B cell (primary cell): ENCODE measurements around the gene LRTM2. TPM values are rescaled to one million over a fixed set of nuclear protein-coding genes. Genes with fewer than 3 reads are reported as not detected.

Experiments used
- ATAC-seq: fragments of 200-7000 bp; cut with Tn5 transposase; one replicate; pipeline ENCODE4 v1.10.0; 2021; ENCODE audit warnings: low read depth, mild to moderate bottlenecking, moderate number of reproducible peaks, moderate library complexity
- CTCF ChIA-PET: fragments of 350-600 bp; sonication (Branson Sonifier 250); formaldehyde crosslinking; loops from one replicate; lab custom pipeline; 2021; ENCODE audit warnings: antibody characterized with exemption, inconsistent platforms; lab: Charles Lee
- POLR2A ChIA-PET: fragments of 350-600 bp; sonication (Branson Sonifier 250); formaldehyde crosslinking; loops from one replicate; lab custom pipeline; 2021; ENCODE audit warnings: antibody characterized with exemption; lab: Charles Lee
- DNase-seq: peaks from one replicate; pipeline ENCODE4 v3.0.0; 2013
- H2AFZ ChIP-seq: 2 replicates; pipeline ENCODE4 v1.6.1; 2012; ENCODE audit warnings: mild to moderate bottlenecking, low read depth, low read length; ENCODE audit not compliant: insufficient read depth, poor library complexity, severe bottlenecking
- H3K27ac ChIP-seq, 2 donors: 1 replicate in 1 of 2; 2 replicates in 1 of 2; pipeline ENCODE4 v1.5.1; 2012 to 2013; ENCODE audit warnings: low read length in 2 of 2, mild to moderate bottlenecking in 2 of 2, moderate library complexity in 1 of 2
- H3K27me3 ChIP-seq, 4 experiments: fragments of 200-600 bp in 1 of 4; sonication (generic) in 1 of 4; replicated peaks in 1 of 4; 1 replicate in 2 of 4; 2 replicates in 2 of 4; pipeline versions ENCODE4 v1.6.1 to v1.7.0; 2013 to 2016; ENCODE audit warnings: low read length in 3 of 4, mild to moderate bottlenecking in 2 of 4, mixed read lengths in 1 of 4, moderate library complexity in 1 of 4; ENCODE audit not compliant: insufficient read depth in 4 of 4, control insufficient read depth in 3 of 4; ENCODE audit errors: control extremely low read depth in 1 of 4
- H3K36me3 ChIP-seq, 2 experiments: replicated peaks in 1 of 2; 1 replicate in 1 of 2; 2 replicates in 1 of 2; pipeline versions ENCODE4 v1.6.1 to v1.7.1; 2013; ENCODE audit warnings: low read length in 1 of 2; ENCODE audit not compliant: insufficient read depth in 2 of 2, control insufficient read depth in 1 of 2; ENCODE audit errors: control extremely low read depth in 1 of 2, extremely low read depth in 1 of 2
- H3K4me1 ChIP-seq, 2 donors: fragments of 200-600 bp in 1 of 2; sonication (generic) in 1 of 2; 1 replicate in 1 of 2; 2 replicates in 1 of 2; pipeline versions ENCODE4 v1.5.1 to v1.6.1; 2013 to 2017; ENCODE audit warnings: low read length in 2 of 2; ENCODE audit not compliant: control insufficient read depth in 2 of 2, insufficient read depth in 2 of 2
- H3K4me2 ChIP-seq: replicated peaks from 2 replicates; pipeline ENCODE3; 2012; ENCODE audit warnings: mild to moderate bottlenecking, low read depth, low read length; ENCODE audit not compliant: poor library complexity, severe bottlenecking
- H3K4me3 ChIP-seq, 5 experiments: fragments of 200-600 bp in 1 of 5; sonication (generic) in 1 of 5; 1 replicate in 3 of 5; 2 replicates in 2 of 5; pipeline versions ENCODE4 v1.5.1 to v1.7.0; 2011 to 2016; ENCODE audit warnings: low read length in 4 of 5, mild to moderate bottlenecking in 4 of 5, low read depth in 2 of 5, control low read depth in 1 of 5, moderate library complexity in 1 of 5; ENCODE audit not compliant: insufficient read depth in 1 of 5; ENCODE audit errors: control extremely low read depth in 1 of 5, extremely low read depth in 1 of 5
- H3K79me2 ChIP-seq: fragments of 200-600 bp; sonication (generic); one replicate; pipeline ENCODE4 v1.6.0; 2016; ENCODE audit warnings: low read length; ENCODE audit not compliant: control insufficient read depth, insufficient read depth
- H3K9ac ChIP-seq: fragments of 200-600 bp; sonication (generic); 2 replicates; pipeline ENCODE4 v1.6.1; 2017; ENCODE audit warnings: mild to moderate bottlenecking, low read length, moderate library complexity
- H3K9me3 ChIP-seq, 3 donors: one replicate each; pipeline versions ENCODE4 v1.6.1 to v1.7.1; 2013; ENCODE audit warnings: low read length in 2 of 3; ENCODE audit not compliant: control insufficient read depth in 2 of 3, insufficient read depth in 1 of 3; ENCODE audit errors: control extremely low read depth in 1 of 3
- H4K20me1 ChIP-seq: 2 replicates; pipeline ENCODE4 v1.6.0; 2012; ENCODE audit warnings: mild to moderate bottlenecking, low read length; ENCODE audit not compliant: insufficient read depth, control insufficient read depth, poor library complexity, severe bottlenecking
- H3K27ac Mint-ChIP-seq: one replicate; pipeline ENCODE4 v1.8.0; 2021; ENCODE audit warnings: mixed read lengths
- H3K27me3 Mint-ChIP-seq: one replicate; pipeline ENCODE4 v1.8.0; 2021; ENCODE audit warnings: mixed read lengths
- H3K4me1 Mint-ChIP-seq: one replicate; pipeline ENCODE4 v1.8.0; 2021; ENCODE audit warnings: mixed read lengths
- H3K4me3 Mint-ChIP-seq: one replicate; pipeline ENCODE4 v1.8.0; 2021; ENCODE audit warnings: mixed read lengths
- H3K9me3 Mint-ChIP-seq: one replicate; pipeline ENCODE4 v1.8.0; 2022; ENCODE audit warnings: mixed read lengths; ENCODE audit not compliant: insufficient read depth
- EZH2 ChIP-seq: IDR thresholded peaks from 2 replicates; pipeline ENCODE4 v1.6.1; 2012; ENCODE audit warnings: borderline replicate concordance, low read depth, mild to moderate bottlenecking, moderate library complexity, low read length; ENCODE audit not compliant: insufficient read depth, poor library complexity, severe bottlenecking
- WGBS: methylation state at CpG from one replicate; pipeline ENCODE4 v1.1.5; 2013; ENCODE audit warnings: missing lambda C conversion rate; ENCODE audit not compliant: insufficient coverage; 5-methylcytosine and 5-hydroxymethylcytosine counted together
- intact Hi-C: fragments of 100-400 bp; cut with micrococcal nuclease; formaldehyde crosslinking; loops from one replicate; pipeline ENCODE4 v1.10.0; 2022
- polyA plus RNA-seq: library from polyadenylated mRNA; depleted of rRNA; stranded (reverse); fragments of >200 nt; gene quantifications from 2 replicates; pipeline ENCODE4 v1.2.3, GENCODE V29; 2012
- total RNA-seq, 2 donors: library from RNA; stranded (reverse); fragments of 120-200 nt in 1 of 2; gene quantifications; 1 replicate in 1 of 2; 2 replicates in 1 of 2; pipeline versions ENCODE4 v1.2.3 to v1.2.4, GENCODE V29; 2013 to 2022
- TF ChIP-seq, protein P1 (sequence below): fragments of 200-600 bp; IDR thresholded peaks from one replicate; pipeline ENCODE4 v1.8.0; 2022; ENCODE audit warnings: antibody characterized with exemption, mild to moderate bottlenecking

LRTM2 gene
- total and polyA plus RNA-seq, 2 donors (not counting 1 experiment from before 2014, with no cell fraction given), result not detected

- Histone ChIP-seq H3K4me1 (peaks cover 4% of the 10 kb centered on the region in 2 donors), H3K36me3 (no peaks in the 10 kb centered on the region), H3K27ac (no peak overlapping the region), H4K20me1 (no peaks in the 10 kb centered on the region), H3K27me3 (peaks cover 0 to 3% (median 0%) of the 10 kb centered on the region in 4 experiments), H3K4me3 (no peak overlapping the region), H3K9ac (no peak overlapping the region), H3K4me2 (no peak overlapping the region), H2AFZ (no peak overlapping the region), H3K9me3 (no peaks in the 10 kb centered on the region), H3K79me2 (no peaks in the 10 kb centered on the region)
- intact Hi-C loops, result no loop called here
- no peaks in the 10 kb centered on the region for H3K9me3 Mint-ChIP-seq
- peaks cover 19% of the 10 kb centered on the region for H3K27me3 Mint-ChIP-seq
- ChIA-PET POLR2A (no interaction called here), CTCF (no interaction called here)
- TF ChIP-seq, protein P1, sequence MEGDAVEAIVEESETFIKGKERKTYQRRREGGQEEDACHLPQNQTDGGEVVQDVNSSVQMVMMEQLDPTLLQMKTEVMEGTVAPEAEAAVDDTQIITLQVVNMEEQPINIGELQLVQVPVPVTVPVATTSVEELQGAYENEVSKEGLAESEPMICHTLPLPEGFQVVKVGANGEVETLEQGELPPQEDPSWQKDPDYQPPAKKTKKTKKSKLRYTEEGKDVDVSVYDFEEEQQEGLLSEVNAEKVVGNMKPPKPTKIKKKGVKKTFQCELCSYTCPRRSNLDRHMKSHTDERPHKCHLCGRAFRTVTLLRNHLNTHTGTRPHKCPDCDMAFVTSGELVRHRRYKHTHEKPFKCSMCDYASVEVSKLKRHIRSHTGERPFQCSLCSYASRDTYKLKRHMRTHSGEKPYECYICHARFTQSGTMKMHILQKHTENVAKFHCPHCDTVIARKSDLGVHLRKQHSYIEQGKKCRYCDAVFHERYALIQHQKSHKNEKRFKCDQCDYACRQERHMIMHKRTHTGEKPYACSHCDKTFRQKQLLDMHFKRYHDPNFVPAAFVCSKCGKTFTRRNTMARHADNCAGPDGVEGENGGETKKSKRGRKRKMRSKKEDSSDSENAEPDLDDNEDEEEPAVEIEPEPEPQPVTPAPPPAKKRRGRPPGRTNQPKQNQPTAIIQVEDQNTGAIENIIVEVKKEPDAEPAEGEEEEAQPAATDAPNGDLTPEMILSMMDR, result no peak
- no peak for TF ChIP-seq EZH2
- DNase-seq, result no peak
- no peak for ATAC-seq
- H3K4me3 Mint-ChIP-seq, result no peak overlapping the region
- no peak overlapping the region for H3K27ac Mint-ChIP-seq
- H3K4me1 Mint-ChIP-seq, result peaks cover 20% of the 10 kb centered on the region
- WGBS, result 86% methylated on average over 20 of the region's 22 CpGs
Observed at GRCh38 chr12:1836854-1837421, 16.6 kb downstream of the LRTM2 start.

GRCh38 chr12:1837541-1838204 lies 17.3 kb downstream of the LRTM2 start:
- no peak overlapping the region for H3K4me2 ChIP-seq
- CTCF ChIA-PET, result no interaction called here

More at GRCh38 chr12:1837541-1838204, 17.3 kb downstream of the LRTM2 start:
- DNase-seq, result no peak
- no peak overlapping the region for H2AFZ ChIP-seq
- intact Hi-C loops, result no loop called here
- no peaks in the 10 kb centered on the region for H3K79me2 ChIP-seq
- no peak overlapping the region for H3K4me3 ChIP-seq
- POLR2A ChIA-PET, result no interaction called here
- H3K27ac ChIP-seq, result no peak overlapping the region
- peaks cover 0 to 7% (median 0%) of the 10 kb centered on the region in 4 experiments for H3K27me3 ChIP-seq
- H3K9me3 ChIP-seq, result no peaks in the 10 kb centered on the region
- H3K27me3 Mint-ChIP-seq, result peaks cover 12% of the 10 kb centered on the region
- no peak overlapping the region for H3K9ac ChIP-seq
- no peak overlapping the region for H3K27ac Mint-ChIP-seq
- no peak for TF ChIP-seq EZH2
- TF ChIP-seq, protein P1, result no peak
- no peaks in the 10 kb centered on the region for H3K36me3 ChIP-seq
- H3K4me1 ChIP-seq, result peaks cover 9 to 11% of the 10 kb centered on the region in 2 donors
- no peaks in the 10 kb centered on the region for H4K20me1 ChIP-seq
- 90% methylated on average over 8 of the region's 12 CpGs for WGBS
- H3K4me3 Mint-ChIP-seq, result no peak overlapping the region
- peaks cover 27% of the 10 kb centered on the region for H3K4me1 Mint-ChIP-seq
- ATAC-seq, result no peak
- no peaks in the 10 kb centered on the region for H3K9me3 Mint-ChIP-seq
